IMR-90 (cell line): Measurements from ENCODE around the gene PRKCE. TPM values are rescaled to one million over a fixed set of nuclear protein-coding genes. Genes with fewer than 3 reads are reported as not detected.
A peak's percentile ranks its signal among the peaks of the same experiment; 100 is the strongest.

Experiments used
- ATAC-seq: fragments of 200-7000 bp; cut with Tn5 transposase; 2 replicates; pipeline ENCODE4 v1.9.1; 2020; ENCODE audit warnings: low read depth, mild to moderate bottlenecking, moderate library complexity
- BruUV-seq: library from RNA; stranded (reverse); fragments of 400-500 nt; replicated peaks from 2 replicates; lab custom pipeline; 2021; lab: Mats Ljungman, UMichigan
- CTCF ChIA-PET: fragments of 300-600 bp; formaldehyde crosslinking; extraction: SDS; loops from one replicate; lab custom pipeline; 2021; ENCODE audit warnings: antibody characterized with exemption; lab: Yijun Ruan, JAX
- POLR2A ChIA-PET: fragments of 300-600 bp; sonication (Branson Sonifier 250); formaldehyde crosslinking; loops from one replicate; lab custom pipeline; 2022; ENCODE audit warnings: antibody characterized with exemption; ENCODE audit not compliant: unreplicated experiment; lab: Charles Lee
- DNase-seq: peaks from one replicate; pipeline ENCODE4 v3.0.0; 2013
- H2AFZ ChIP-seq: replicated peaks from 2 replicates; pipeline ENCODE3; 2013; ENCODE audit warnings: low read length, mild to moderate bottlenecking; ENCODE audit not compliant: poor library complexity
- H2AK5ac ChIP-seq: 2 replicates; pipeline ENCODE4 v1.6.1; 2013; ENCODE audit warnings: low read depth, low read length, inconsistent platforms
- H2AK9ac ChIP-seq: replicated peaks from 2 replicates; pipeline ENCODE3; 2013; ENCODE audit warnings: mild to moderate bottlenecking, low read depth, low read length, moderate library complexity; ENCODE audit not compliant: poor library complexity
- H2BK120ac ChIP-seq: 2 replicates; pipeline ENCODE4 v1.6.1; 2013; ENCODE audit warnings: low read depth, low read length, inconsistent platforms
- H2BK15ac ChIP-seq: 3 replicates; pipeline ENCODE4 v1.6.1; 2013; ENCODE audit warnings: low read depth, low read length, inconsistent platforms
- H2BK20ac ChIP-seq: 2 replicates; pipeline ENCODE4 v1.6.1; 2013; ENCODE audit warnings: low read depth, mild to moderate bottlenecking, inconsistent platforms, low read length, moderate library complexity
- H2BK5ac ChIP-seq: 2 replicates; pipeline ENCODE4 v1.6.1; 2013; ENCODE audit warnings: mild to moderate bottlenecking, low read depth, low read length, inconsistent platforms; ENCODE audit not compliant: poor library complexity, severe bottlenecking
- H3K14ac ChIP-seq: replicated peaks from 2 replicates; pipeline ENCODE4 v1.6.1; 2013; ENCODE audit warnings: low read depth, low read length, inconsistent platforms
- H3K18ac ChIP-seq: 2 replicates; pipeline ENCODE4 v1.6.1; 2013; ENCODE audit warnings: low read depth, low read length, control low read depth
- H3K23ac ChIP-seq: 2 replicates; pipeline ENCODE4 v1.6.1; 2013; ENCODE audit warnings: low read depth, low read length, inconsistent platforms
- H3K27ac ChIP-seq: 2 replicates; pipeline ENCODE4 v1.5.1; 2013; ENCODE audit warnings: mild to moderate bottlenecking, control low read depth, low read length; ENCODE audit not compliant: insufficient read depth
- H3K27me3 ChIP-seq: 2 replicates; pipeline ENCODE4 v1.6.1; 2013; ENCODE audit warnings: low read length; ENCODE audit not compliant: control insufficient read depth, insufficient read depth
- H3K36me3 ChIP-seq: 2 replicates; pipeline ENCODE4 v1.6.1; 2013; ENCODE audit warnings: low read length, mixed read lengths; ENCODE audit not compliant: control insufficient read depth, insufficient read depth
- H3K4ac ChIP-seq: 2 replicates; pipeline ENCODE4 v1.6.1; 2013; ENCODE audit warnings: low read depth, low read length, inconsistent platforms
- H3K4me1 ChIP-seq: 2 replicates; pipeline ENCODE4 v1.6.1; 2013; ENCODE audit warnings: low read length, mixed read lengths; ENCODE audit not compliant: control insufficient read depth, insufficient read depth
- H3K4me2 ChIP-seq: 2 replicates; pipeline ENCODE4 v1.6.1; 2013; ENCODE audit warnings: low read depth, mild to moderate bottlenecking, control low read depth, low read length, moderate library complexity
- H3K4me3 ChIP-seq: 2 replicates; pipeline ENCODE4 v1.5.1; 2013; ENCODE audit warnings: low read depth, mild to moderate bottlenecking, control low read depth, low read length, moderate library complexity; ENCODE audit not compliant: insufficient read depth
- H3K56ac ChIP-seq: 2 replicates; pipeline ENCODE4 v1.6.1; 2013; ENCODE audit warnings: low read length, inconsistent platforms; ENCODE audit not compliant: insufficient read depth; ENCODE audit errors: extremely low read depth
- H3K79me1 ChIP-seq, 2 experiments: 2 replicates each; pipeline ENCODE4 v1.6.1; 2013; ENCODE audit warnings: low read length in 2 of 2, inconsistent platforms in 1 of 2, low read depth in 1 of 2
- H3K9ac ChIP-seq: 2 replicates; pipeline ENCODE4 v1.6.1; 2013; ENCODE audit warnings: low read depth, low read length, control low read depth
- H3K9me1 ChIP-seq: 2 replicates; pipeline ENCODE4 v1.6.1; 2013; ENCODE audit warnings: low read length, inconsistent platforms; ENCODE audit not compliant: insufficient read depth
- H3K9me3 ChIP-seq: 2 replicates; pipeline ENCODE4 v1.6.1; 2013; ENCODE audit warnings: low read length; ENCODE audit not compliant: control insufficient read depth, insufficient read depth
- H4K20me1 ChIP-seq: 2 replicates; pipeline ENCODE4 v1.6.1; 2013; ENCODE audit warnings: low read length, inconsistent platforms; ENCODE audit not compliant: insufficient read depth
- H4K5ac ChIP-seq: 2 replicates; pipeline ENCODE4 v1.6.1; 2013; ENCODE audit warnings: mild to moderate bottlenecking, low read depth, low read length, control low read depth
- H4K8ac ChIP-seq, 2 experiments: 2 replicates each; pipeline ENCODE4 v1.6.1; 2013; ENCODE audit warnings: low read depth in 2 of 2, low read length in 2 of 2, control low read depth in 1 of 2, inconsistent platforms in 1 of 2
- H4K91ac ChIP-seq: 2 replicates; pipeline ENCODE4 v1.6.1; 2013; ENCODE audit warnings: low read depth, low read length, inconsistent platforms; ENCODE audit not compliant: insufficient read depth
- FOS ChIP-seq: fragments of 150-350 bp; IDR thresholded peaks from 2 replicates; pipeline ENCODE4 v1.6.1; 2016; ENCODE audit warnings: low read depth, low read length
- SMC3 ChIP-seq: fragments of 150-350 bp; IDR thresholded peaks from 2 replicates; pipeline ENCODE4 v1.6.1; 2016; ENCODE audit warnings: low read depth, mild to moderate bottlenecking, antibody characterized with exemption, low read length, moderate library complexity
- WGBS, 2 experiments: methylation state at CpG; one replicate each; pipeline versions ENCODE4 v1.1.5 to v1.1.7; 2013; ENCODE audit warnings: missing lambda C conversion rate in 2 of 2; ENCODE audit not compliant: insufficient read length in 1 of 2; ENCODE audit errors: extremely low coverage in 2 of 2; 5-methylcytosine and 5-hydroxymethylcytosine counted together
- dilution Hi-C: fragments of 300-500 bp; cut with HindIII; formaldehyde crosslinking; loops from one replicate; pipeline ENCODE4 v1.14.3; 2018; ENCODE audit warnings: low sequenced_read_pairs; ENCODE audit not compliant: unreplicated experiment
- in situ Hi-C: fragments of 300-500 bp; cut with MboI; formaldehyde crosslinking; loops from 3 replicates; pipeline ENCODE4 v1.14.3; 2019; ENCODE audit warnings: low sequenced_read_pairs, inconsistent platforms, mixed read lengths
- intact Hi-C: fragments of 100-400 bp; cut with micrococcal nuclease; formaldehyde crosslinking; loops from 2 replicates; pipeline ENCODE4 v1.10.0; 2022
- polyA plus RNA-seq, 3 experiments: library from polyadenylated mRNA; depleted of rRNA; stranded (reverse); fragments of >200 nt; gene quantifications; 2 replicates each; pipeline ENCODE4 v1.2.3, GENCODE V29; 2012; ENCODE audit warnings: low replicate concordance in 1 of 3
- total RNA-seq: library from RNA; depleted of rRNA; stranded (reverse); fragments of >200 nt; gene quantifications from 2 replicates; pipeline ENCODE4 v1.2.3, GENCODE V29; 2012

PRKCE gene
- total and polyA plus RNA-seq, 2 of the 4 experiments (the other 2 are of a cell fraction), result 8.1 to 32.4 TPM

DNA sequence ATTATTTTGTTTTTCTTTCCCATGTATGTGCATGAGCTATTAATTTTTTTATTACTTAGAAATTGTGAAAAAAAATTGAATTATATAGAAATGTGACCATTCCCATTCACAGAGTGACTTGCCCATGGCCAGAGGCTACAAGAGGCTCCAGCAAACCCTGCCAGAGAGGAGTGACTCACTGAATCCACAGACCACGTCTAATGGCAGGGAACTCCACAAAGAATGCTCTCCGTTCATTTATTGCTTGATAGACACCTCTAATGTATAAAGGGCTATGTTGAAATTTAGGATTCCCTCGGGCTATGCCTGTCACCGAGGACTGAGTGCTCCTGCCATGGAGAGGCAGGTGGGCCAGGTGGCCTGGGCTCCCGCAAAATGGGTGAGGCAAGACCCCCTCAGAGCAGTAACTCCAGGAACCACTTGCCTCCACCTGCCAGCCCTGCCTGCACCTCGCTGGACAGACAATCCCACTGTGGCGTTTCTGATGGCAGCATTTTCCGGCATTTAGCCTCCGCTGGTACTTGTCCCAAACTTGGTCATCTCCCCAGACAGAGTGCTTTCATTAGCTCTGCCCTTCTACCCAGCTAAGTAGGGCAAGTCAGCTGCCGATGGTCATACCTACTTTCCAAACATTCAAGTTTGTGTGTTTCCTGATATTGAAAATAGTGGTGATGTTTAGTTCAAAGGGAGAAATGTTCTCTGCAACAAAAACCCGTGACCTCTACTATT, 200.3 kb downstream of the PRKCE start:
- Histone ChIP-seq H4K91ac (no peak overlapping the region), H3K9me3 (no peaks in the 10 kb centered on the region), H2AK9ac (no peak overlapping the region), H3K18ac (no peak overlapping the region), H3K9me1 (0 out of 2 replicates have a peak, but pooled peaks cover 6% of the 10 kb centered on the region), H3K9ac (no peak overlapping the region), H2AK5ac (no peak overlapping the region; the same call in 1 of the 2 replicates), H3K4ac (no peak overlapping the region), H3K27ac (no peak overlapping the region), H3K4me3 (no peak overlapping the region), H3K23ac (no peak overlapping the region), H3K4me2 (no peak overlapping the region), H2BK20ac (no peak overlapping the region), H4K5ac (no peak overlapping the region), H3K79me1 (peaks cover 0 to 5% of the 10 kb centered on the region in 2 experiments; a peak in 2 of 4 replicates), H3K56ac (no peak overlapping the region), H2BK5ac (no peak overlapping the region), H2BK120ac (no peak overlapping the region), H3K36me3 (no peaks in the 10 kb centered on the region), H2BK15ac (no peak overlapping the region), H3K4me1 (peaks cover 8% of the 10 kb centered on the region), H3K27me3 (no peaks in the 10 kb centered on the region), H3K14ac (no peak overlapping the region), H4K8ac (no peak overlapping the region), H4K20me1 (no peaks in the 10 kb centered on the region), H2AFZ (no peak overlapping the region)
- ATAC-seq (peak; percentile 69), DNase-seq (peak; percentile 74)
- dilution Hi-C loops, result no loop called here
- TF ChIP-seq FOS, result peak; percentile 34; the same call in 1 of the 2 replicates
- no peak for TF ChIP-seq SMC3
- WGBS, 2 experiments, result 95% methylated on average over 5 of the region's 11 CpGs; no CpG with 5 or more reads in 1 of the 2 experiments
- no TSS peak for BruUV-seq
- ChIA-PET CTCF (no interaction called here), POLR2A (no interaction called here)
- in situ Hi-C loops, result no loop called here
- intact Hi-C loops, result no loop called here
